Activated CD8-positive, alpha-beta memory T cell treated with anti-CD3 and anti-CD28 coated beads, Interleukin-2, amount 50 U/mL, for 24 hours (primary cell): ENCODE results near the gene KRT4.
"Not testable (repeated sequence)": the region's sequence is repeated elsewhere in the genome, so short reads cannot be mapped to it uniquely, and the experiment has no call there.

Source experiments
- DNase-seq: peaks from one replicate; pipeline ENCODE4 v3.0.0-alpha.2; 2020; ENCODE audit errors: extremely low read depth

Gene KRT4

DNA sequence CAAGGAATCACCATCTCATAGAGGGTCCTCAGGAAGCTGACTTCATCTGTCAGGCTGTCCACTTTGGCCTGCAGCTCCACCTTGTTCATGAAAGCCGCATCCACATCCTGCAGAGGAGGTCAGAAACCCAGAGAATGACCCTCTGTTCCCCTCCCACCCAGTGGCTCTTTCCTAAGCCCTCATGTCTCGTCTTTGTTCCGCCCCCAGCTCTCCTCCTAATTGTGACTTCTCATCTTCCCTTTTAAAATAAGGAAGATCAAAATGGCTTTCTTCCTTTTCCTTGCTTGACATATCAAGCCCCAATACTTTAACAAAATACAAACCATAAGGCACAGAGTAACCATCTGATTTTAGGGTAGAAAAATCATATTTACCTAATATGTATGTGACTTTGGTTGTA is 41.1 kb downstream of the KRT4 start:
- DNase-seq: no peak

DNA sequence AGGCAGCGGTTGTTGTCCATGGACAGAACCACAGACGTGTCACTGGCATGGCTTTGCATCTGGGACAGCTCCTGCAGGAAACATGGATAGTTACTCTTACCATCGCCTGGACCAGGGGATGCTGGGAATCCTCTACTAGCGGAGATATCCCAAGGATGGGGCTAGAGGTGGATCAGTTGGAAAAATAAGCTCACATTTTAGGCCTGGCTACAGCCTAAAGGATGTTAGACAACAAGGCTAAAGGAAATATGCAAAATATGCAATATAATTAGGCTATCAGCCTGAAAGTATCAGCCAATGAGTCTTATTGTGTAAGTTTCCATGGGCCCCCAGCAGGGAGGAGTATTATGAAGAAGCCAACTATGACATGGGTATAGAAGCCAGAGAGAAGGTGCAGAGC is 41.7 kb downstream of the KRT4 start:
- no peak for DNase-seq

DNA sequence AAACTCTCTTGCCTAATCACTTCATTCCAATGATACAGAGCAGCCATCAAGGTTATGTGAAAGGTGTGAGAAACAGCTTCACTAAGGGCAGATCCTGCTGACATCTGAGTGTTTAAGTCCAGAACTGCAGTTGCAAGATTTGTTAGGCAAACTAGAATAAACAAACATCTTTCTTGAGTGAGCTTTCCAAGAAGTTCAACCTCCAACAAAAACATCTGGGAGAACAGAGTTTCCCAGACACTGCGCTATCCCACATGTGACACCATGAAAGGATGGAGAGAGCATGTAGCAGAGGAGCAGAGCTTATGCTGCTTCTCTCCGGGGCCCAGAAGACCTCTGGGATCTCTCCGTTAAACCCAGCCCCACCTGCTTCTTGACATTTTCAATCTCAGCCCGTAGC is 42.4 kb downstream of the KRT4 start:
- DNase-seq: no peak

DNA sequence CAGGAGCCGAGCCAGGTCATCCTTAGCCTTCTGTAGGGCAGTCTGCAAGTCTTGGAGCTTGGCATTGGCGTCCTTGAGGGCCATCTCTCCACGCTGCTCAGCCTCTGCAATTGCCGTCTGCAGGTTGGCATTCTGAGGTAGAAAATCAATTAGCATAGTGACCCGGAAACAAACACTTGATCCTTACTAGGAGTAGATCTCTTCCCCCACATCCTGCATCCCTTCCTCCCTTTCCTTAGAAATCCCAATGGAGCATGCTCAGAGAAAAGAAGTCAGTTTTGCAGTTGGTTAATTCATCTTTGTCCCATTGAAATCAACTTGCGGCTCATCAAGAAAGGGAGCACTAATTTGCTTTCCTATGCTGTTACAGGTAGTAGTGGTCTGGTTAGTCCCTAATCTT is 42.8 kb downstream of the KRT4 start:
- no peak for DNase-seq

DNA sequence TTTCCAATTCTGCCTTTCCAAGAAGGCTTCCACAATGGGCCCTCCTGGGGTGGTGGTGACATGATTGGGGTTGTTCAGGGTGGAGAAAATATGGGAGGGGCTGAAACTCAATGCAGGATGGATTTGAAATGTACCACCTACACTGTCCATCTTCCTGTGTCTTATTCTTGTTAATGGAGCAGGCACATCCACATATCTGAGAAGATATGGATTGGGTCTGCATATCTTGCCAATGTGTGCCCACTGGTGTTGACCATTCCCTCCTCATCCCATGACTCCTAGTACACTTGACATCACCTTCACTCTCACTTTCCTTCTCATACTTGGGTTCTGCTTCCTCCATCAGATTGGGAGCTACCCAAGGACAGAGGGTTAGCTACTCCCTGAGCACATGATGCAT is 44.0 kb downstream of the KRT4 start:
- no peak for DNase-seq

DNA sequence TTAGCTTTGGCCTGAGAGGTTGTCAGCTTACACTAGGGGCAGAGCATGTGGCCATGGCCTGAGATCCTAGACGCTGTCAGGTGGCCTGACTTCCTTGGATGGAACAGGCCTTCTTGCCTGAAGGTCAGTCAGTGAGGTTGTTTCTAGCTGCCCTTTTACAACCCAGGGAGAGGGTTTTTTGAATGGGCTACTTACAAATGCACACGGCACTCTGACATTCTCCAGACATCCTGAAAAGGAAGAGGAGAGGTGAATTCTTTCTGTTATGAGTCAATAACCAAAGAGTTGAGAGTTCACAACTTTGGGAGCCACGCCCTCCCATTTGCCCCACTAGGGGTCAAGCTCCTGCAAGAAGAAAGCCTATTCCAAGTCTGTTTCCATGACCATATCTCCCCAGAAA is 44.6 kb downstream of the KRT4 start:
- no peak for DNase-seq

DNA sequence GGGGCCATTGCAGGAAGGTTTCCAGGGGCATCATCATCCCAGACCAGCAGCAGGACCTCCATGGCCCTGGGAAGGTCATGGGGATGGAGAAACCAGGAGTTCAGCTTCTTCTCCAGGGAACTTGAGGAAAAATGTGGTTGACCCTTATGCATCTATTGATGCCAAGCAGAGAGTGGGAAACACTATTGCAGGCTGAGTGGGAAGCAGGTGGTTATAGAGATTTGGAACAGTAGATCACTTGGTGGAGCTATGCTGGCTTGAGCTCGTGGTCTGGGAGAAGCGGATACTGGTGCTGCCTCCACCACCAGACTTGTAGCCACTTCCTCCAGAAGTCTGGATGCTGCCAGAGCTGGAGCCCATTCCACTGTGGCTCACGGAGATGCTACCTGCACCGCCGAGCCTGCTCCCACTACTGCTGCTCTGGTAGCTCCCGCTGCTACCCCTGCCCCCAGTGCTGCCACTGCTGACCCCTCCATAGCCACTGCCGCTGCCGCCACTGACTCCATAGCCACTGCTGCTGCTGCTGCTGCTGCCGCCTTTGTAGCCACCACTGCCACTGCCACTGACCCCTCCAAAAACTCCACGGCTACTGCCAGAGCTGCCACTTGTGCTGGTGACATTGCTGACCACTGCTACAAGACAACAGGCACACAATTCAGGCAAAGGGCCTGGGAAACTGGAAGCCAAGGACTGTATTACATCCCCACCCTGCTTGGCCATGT is 45.3 kb downstream of the KRT4 start:
- no peak for DNase-seq

DNA sequence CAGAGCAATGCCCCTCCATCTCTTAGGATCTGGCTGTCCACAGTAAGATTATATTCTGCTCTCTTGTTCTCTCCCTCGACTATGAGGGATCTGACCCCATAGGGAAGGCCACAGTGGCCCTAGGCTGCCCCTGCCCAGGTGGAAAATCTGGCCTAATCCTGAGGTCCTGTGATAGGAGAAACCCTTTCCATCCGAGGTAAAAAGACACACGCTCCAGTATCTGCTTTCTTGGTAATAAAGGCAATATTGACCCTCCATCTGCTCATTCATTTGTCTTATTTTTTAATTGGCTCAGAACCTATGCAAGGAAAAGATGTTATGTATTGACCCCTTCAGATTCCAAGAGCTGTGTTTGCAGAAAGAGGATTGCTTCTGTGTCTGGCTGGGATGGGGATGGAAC is 46.5 kb downstream of the KRT4 start:
- no peak for DNase-seq

DNA sequence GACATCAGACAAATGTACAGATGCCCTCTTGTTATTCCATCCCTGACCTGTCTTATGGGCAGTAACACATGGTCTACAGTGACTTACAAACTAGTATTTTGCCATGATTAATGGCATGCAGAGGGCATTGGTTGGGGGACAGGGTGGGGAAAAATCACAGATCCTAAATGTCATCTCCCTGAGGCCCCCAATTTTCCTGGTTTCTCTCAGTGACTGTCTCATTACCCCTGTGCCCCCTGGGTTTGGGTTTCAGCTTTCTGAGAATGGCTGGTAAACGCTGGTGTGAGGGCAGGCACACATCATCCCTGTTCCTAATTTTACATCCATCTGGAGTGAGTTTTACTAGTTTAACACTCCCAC is 46.9 kb downstream of the KRT4 start:
- DNase-seq: no peak

DNA sequence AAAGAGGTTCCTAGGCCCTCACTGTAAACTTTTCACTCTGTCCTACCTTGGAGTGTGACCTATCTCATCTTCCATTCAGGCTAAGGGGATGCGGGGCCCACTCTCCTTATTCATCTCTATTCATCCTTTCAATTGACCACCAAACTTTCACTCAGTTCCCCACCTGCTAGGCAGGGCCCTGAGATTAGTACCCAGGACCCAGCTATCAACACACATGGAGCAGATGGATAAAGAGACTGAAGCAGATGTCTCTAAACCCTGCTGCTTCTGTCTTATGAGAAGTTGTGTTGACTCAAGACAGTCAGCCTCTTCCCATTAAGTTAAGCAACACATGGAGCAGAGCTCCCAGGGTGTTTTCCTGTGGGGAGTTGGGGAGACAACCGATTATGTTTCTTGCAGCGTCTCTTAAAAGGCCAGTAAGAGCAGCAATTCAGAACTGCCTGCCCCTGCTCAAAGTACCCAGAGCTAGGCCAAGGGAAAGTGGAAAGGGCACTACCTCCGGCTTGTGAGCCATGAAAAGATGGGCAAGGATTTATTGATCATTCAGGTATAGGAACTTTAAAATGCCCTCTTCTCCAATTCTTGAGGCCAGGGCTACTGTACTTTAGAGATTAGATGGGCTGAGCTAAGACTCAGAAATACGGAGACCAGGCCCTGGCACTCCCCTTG is 47.4 kb downstream of the KRT4 start:
- no peak for DNase-seq

DNA sequence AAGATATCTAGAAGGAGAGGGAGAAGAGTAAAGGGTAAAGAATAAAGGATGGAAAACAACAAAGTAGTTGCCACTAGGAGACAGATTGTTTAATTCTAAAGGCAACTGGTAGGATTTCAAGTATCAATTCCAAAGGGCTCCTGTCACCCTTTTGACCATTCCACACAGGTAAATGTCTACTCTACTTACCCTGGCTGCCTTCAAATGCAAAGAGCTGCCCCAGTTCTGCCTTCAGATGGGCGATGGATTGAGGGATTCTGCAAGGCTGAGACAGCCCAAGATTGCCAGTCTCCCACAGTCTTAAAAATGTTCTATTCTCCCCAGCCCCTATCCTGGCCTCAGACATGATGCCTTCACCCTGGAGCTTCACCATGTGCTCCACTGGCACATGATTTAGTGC is 48.2 kb downstream of the KRT4 start:
- no peak for DNase-seq

DNA sequence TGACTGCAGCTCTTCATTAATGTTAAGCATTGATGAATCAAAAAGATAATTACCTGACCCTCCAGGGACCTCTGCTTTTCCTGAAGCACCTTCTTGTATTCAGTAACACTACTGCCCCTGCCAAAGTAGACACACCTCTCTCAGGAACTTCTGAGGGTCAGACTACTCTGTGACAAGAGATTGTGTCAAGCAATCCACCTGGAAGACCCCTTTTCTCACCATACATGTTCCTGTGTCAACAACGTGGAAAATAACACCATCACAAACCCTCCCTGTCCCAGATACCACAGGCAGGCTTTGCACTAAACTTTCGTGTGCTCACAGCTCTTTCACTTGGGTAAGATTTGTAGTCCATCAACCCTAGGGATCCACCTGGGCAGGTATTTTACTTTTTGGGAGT is 49.9 kb downstream of the KRT4 start:
- DNase-seq: no peak

DNA sequence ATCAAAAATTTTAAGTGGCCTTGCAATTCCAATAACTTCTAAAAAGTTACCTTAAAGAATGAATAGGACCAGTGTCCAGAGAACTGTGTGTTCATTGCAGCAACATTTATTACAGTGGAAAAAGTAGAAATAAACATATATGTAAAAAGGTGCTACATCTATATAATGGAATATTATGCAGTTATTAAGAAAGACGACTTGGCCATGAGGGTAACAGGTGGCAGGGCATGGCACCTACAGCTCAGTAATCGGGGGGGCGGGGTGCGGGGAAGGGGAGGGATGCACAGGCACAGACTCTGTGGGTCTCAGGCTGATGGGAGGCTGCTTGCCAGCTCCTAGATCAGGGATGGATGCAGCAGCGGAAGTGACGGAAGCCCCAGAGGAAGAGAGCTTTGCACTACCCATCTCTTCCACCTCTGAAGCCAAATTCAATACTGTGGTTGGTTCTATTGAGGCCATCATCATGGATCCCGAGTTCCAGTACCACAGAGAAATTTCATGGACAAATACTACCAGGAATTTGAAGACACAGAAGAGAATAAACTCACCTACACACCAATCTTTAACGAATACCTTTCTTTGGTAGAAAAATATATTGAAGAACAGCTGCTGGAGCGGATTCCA is 50.8 kb downstream of the KRT4 start:
- DNase-seq: no peak

DNA sequence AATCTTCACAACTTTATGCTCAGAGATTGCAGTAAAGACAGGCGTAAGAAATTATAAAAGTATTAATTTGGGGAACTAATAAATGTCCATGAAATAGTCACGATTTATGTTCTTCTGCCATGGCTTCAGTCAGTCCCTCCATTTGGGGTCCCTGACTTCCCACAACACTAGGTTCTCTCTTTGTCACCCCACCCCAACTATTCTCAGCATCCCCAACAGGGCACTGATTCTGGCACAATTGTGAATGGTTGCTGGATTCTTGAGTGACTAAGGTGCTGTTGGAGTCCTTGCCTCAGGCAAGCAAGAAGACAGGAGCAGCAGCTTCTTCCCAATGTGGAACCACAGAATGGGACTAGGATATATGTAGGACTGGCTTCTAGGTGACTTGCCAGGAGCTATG is 52.1 kb downstream of the KRT4 start:
- no peak for DNase-seq

DNA sequence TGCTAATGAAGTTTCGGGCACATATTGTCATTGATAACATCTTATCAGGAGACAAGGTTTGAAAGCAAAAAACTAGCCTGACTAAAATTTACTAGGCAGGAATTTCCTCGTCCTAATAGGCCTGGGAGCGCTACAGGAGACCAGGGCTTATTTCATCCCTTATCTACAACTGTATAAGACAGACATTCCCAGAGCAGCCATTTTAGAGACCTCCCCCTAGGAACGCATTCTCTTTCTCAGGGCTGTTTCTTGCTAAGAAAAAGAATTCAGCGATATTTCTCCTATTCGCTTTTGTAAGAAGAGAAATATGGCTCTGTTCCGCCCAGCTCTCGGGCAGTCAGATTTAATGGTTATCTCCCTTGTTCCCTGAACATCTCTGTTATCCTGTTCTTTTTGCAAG is 52.7 kb downstream of the KRT4 start:
- DNase-seq: not testable (repeated sequence)

DNA sequence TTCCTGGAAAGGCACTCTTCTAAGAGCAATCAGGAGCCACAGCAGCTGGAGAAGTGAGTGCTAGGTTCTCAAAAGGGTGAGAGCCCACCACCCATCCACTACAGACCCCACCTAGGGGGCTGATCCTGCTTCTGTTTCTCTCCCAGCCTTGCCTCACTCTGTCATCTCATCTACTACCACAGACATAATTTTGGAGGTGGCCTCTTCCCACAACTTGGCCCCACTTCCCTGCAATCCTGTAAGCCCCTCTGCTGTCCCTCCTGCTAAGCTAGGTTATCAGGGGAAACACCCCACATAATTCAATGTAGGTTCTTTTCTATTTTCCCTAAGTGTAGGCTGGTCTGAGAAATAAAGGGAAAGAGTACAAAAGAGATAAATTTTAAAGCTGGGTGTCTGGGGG is 53.3 kb downstream of the KRT4 start:
- no peak for DNase-seq

DNA sequence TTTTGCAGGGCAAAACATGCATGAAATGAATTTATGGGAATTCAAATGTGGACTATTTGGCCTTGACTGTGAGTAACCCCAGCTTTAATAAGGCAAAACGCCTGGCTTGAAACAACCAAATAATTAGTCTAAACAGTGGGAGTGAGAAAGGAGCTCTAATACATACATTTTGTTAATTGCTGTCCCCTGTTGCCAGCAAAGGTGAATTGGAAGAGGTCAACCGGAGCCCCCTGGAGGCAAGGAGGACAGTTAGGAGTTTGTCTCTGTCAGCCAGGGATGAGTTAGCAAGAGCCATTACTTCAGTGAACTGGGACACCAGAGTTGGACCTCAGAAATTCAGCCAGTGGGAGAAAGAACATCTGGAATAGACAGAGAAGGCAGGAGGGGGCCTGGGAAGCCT is 54.2 kb downstream of the KRT4 start:
- no peak for DNase-seq

DNA sequence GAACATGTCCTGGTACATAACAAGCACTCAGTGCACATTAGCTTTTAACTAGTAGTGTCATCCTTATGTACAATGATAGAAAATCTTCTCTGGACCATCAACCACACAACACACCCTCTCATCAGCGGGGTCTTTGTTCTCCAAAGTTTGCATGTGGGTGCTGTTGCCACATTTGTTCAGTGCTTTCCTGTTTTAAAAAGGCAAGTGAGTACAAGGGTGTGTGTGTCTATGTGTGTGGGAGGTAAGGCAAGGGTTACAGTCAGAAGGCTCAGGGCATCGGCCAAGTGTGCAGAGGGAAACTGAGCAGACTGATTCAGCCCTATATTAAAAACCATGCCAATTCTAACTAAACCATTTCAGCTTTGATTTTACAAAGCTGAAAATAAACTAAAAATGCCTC is 54.7 kb downstream of the KRT4 start:
- DNase-seq: no peak

DNA sequence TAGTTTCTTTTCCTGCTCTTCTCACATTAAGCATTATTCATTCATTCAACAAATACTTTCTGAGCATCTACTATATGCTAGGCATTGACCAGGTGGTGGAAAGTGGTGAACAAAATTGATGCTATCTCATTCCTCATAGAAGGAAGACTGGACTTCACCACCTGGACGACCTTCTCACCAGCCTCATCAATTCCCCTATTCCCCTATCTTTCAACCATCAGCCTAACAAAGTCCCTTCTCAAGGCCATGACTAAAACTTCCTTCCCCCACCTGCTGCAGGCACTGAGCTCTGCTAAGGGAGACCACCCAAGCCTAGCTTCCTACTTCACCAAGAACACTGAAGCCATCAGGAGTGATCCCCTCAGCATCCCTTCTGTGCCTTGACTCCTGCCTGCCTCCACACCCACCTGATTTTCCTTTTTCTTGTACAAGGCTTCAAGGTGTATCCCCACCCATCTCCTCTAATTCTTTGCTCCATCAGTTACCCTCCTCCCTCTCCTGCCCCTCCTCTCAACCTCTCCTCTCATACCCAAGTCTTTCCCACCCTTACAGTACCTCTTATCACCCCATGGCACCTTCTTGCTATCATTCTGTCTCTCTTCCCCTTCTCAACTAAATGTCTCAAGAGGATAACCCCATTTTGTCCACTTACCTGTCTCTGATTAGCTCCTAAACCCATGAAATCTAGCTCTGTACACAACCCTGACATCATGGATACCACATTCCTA is 56.3 kb downstream of the KRT4 start:
- no peak for DNase-seq
